ENCODE data around the gene PRRC1.

Gene PRRC1

DNA sequence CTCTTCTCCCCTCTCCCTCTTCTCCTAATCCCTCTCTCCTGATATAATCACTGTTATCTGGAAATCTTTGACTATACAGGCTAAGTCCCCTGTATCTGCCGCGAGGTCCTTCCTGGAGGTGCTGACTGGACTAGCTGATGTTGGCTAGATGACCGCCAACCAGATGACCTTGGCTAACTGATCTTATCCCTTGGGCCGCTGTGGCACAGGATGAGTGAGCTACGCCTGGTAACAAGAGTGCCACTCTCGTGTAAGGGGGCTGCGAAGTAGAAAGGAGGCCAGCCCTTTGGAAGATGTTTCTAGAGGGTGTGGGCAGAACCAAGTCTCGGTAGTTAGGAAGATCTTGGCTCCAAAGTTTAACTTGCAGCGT lies 345 bp upstream of the PRRC1 start:
- Histone ChIP-seq H3K9me3 (ENCODE audit: control extremely low read depth in 1 of 5, control insufficient read depth in 4 of 5, insufficient read depth in 2 of 5, low read depth in 1 of 5, low read length in 4 of 5) (peaks cover 0 to 14% (median 10%) of the 10 kb centered on the region in 5 experiments), H3K27me3 (replicated peaks in 2 of 5; ENCODE audit: control insufficient read depth in 4 of 5, insufficient read depth in 5 of 5, low read length in 4 of 5) (no peaks in the 10 kb centered on the region), H3K4me1 (ENCODE audit: control extremely low read depth in 1 of 4, control insufficient read depth in 4 of 4, insufficient read depth in 4 of 4, low read length in 3 of 4) (peaks cover 8 to 17% (median 15%) of the 10 kb centered on the region in 4 experiments), H3K27ac (ENCODE audit: insufficient read depth in 1 of 2, low read depth in 1 of 2, low read length in 2 of 2, poor library complexity in 1 of 2, severe bottlenecking in 2 of 2) (no peak overlapping the region), H3K4me3 (ENCODE audit: control insufficient read depth in 1 of 7, extremely low read depth in 1 of 7, insufficient read depth in 4 of 7, low read depth in 2 of 7, low read length in 6 of 7) (peak overlapping the region; percentile 50 to 98 (median 92)), H3K36me3 (ENCODE audit: control insufficient read depth in 4 of 4, insufficient read depth in 4 of 4, low read length in 3 of 4) (peaks cover 0 to 21% (median 17%) of the 10 kb centered on the region in 4 experiments)
- WGBS (ENCODE audit: insufficient coverage) = 42% methylated on average over 8 of the region's 9 CpGs
- POLR2A ChIA-PET = interaction anchor here (1.0 kb wide), 1 partner anchor 20 kb away, joined by 3 read pairs; no protein-coding TSS in a partner anchor
- no peak for DNase-seq
- CTCF ChIA-PET = no interaction called here

DNA sequence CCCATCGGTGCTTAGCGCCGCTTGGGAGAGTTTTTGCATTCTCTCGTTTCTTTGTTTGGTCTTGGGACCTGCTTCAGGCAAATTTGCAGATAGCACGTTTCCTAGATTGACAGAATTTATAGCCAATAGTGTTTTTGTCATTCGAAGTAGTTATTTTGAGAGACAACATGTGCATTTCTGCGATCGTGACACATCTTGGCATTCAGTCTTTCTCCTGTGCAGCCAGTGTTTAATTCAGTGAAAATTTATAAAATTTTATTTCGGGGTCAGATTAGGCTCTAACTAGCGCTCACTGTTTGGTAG lies 830 bp downstream of the PRRC1 start:
- peak overlapping the region; percentile 43 to 86 for H3K27ac ChIP-seq (ENCODE audit: insufficient read depth in 1 of 2, low read depth in 1 of 2, low read length in 2 of 2, poor library complexity in 1 of 2, severe bottlenecking in 2 of 2)
- peaks cover 8 to 17% (median 15%) of the 10 kb centered on the region in 4 experiments for H3K4me1 ChIP-seq (ENCODE audit: control extremely low read depth in 1 of 4, control insufficient read depth in 4 of 4, insufficient read depth in 4 of 4, low read length in 3 of 4)
- peak; percentile 52 to 81 (median 78) for DNase-seq
- WGBS (ENCODE audit: insufficient coverage) = 0% methylated on average over 8 of the region's 10 CpGs
- H3K4me3 ChIP-seq (ENCODE audit: control insufficient read depth in 1 of 7, extremely low read depth in 1 of 7, insufficient read depth in 4 of 7, low read depth in 2 of 7, low read length in 6 of 7) = peak overlapping the region; percentile 81 to 98 (median 92)
- H3K9me3 ChIP-seq (ENCODE audit: control extremely low read depth in 1 of 5, control insufficient read depth in 4 of 5, insufficient read depth in 2 of 5, low read depth in 1 of 5, low read length in 4 of 5) = peaks cover 0 to 14% (median 10%) of the 10 kb centered on the region in 5 experiments
- no peaks in the 10 kb centered on the region for H3K27me3 ChIP-seq (replicated peaks in 2 of 5; ENCODE audit: control insufficient read depth in 4 of 5, insufficient read depth in 5 of 5, low read length in 4 of 5)
- CTCF ChIA-PET = no interaction called here
- POLR2A ChIA-PET = no interaction called here
- H3K36me3 ChIP-seq (ENCODE audit: control insufficient read depth in 4 of 4, insufficient read depth in 4 of 4, low read length in 3 of 4) = peaks cover 0 to 22% (median 21%) of the 10 kb centered on the region in 4 experiments

DNA sequence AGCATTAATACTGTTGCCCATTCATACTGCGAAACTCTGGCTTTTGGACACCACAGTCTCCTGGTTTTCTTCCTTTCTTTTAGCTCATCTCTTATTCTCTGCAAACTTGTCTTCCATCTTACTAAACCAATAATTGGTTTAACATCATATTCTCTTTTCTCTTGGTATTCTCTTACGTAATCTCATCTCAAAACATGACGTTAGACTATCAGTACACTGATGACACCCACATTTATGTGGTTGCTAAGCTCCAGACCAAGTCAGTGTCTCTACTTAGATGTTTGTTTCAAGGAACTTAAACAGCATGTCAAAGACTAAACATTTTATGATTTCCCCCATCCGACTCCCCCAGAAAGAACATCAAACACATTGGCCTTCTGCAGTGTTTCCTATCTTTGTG lies 2.1 kb downstream of the PRRC1 start:
- Histone ChIP-seq H3K36me3 (ENCODE audit: control insufficient read depth in 4 of 4, insufficient read depth in 4 of 4, low read length in 3 of 4) (peaks cover 7 to 35% (median 27%) of the 10 kb centered on the region in 4 experiments), H3K27me3 (replicated peaks in 2 of 5; ENCODE audit: control insufficient read depth in 4 of 5, insufficient read depth in 5 of 5, low read length in 4 of 5) (no peaks in the 10 kb centered on the region), H3K4me1 (ENCODE audit: control extremely low read depth in 1 of 4, control insufficient read depth in 4 of 4, insufficient read depth in 4 of 4, low read length in 3 of 4) (peaks cover 8 to 17% (median 15%) of the 10 kb centered on the region in 4 experiments), H3K27ac (ENCODE audit: insufficient read depth in 1 of 2, low read depth in 1 of 2, low read length in 2 of 2, poor library complexity in 1 of 2, severe bottlenecking in 2 of 2) (no peak overlapping the region), H3K9me3 (ENCODE audit: control extremely low read depth in 1 of 5, control insufficient read depth in 4 of 5, insufficient read depth in 2 of 5, low read depth in 1 of 5, low read length in 4 of 5) (peaks cover 0 to 15% (median 10%) of the 10 kb centered on the region in 5 experiments), H3K4me3 (ENCODE audit: control insufficient read depth in 1 of 7, extremely low read depth in 1 of 7, insufficient read depth in 4 of 7, low read depth in 2 of 7, low read length in 6 of 7) (peak overlapping the region in 1 of 7 experiments; percentile 8)
- WGBS (ENCODE audit: insufficient coverage) = 75% methylated on average over 4 of the region's 4 CpGs
- ChIA-PET POLR2A (interaction anchor here (0.6 kb wide), 1 partner anchor 1072 kb away, joined by 7 read pairs; no protein-coding TSS in a partner anchor), CTCF (no interaction called here)
- no peak for DNase-seq

DNA sequence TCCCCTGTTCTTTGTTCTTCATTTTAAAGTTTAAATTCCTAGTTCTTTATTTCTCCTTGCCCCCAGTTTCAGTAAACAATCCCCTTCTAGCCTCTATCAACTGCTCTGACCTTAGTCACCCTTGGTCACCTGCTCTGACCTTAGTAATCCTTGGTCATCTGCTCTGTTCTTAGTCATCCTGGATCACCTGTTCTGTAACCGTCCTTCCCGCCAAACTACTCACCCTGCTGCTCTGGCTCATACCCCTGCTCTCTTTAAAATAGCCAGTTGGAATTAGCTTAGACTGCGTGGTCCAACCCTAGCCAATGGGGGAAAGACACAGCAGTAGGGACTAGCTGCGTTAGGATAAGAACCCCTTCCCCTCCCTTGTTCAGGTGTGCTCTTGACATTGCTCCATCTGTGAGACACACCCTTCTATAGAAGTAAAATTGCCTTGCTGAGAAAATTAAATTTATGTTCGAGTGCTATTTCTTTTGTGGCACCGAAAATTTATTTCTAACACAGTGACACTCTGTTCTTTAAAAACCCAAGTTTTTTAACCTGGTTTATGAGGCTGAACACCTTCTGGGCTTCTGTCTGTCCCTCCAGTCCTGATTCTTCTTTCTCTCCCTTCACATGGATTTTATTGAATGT lies 3.8 kb downstream of the PRRC1 start:
- ChIA-PET CTCF (interaction anchor here (0.7 to 1.5 kb wide), 2 partner anchors 16 to 29 kb away, joined by 3 read pairs; no protein-coding TSS in a partner anchor), POLR2A (no interaction called here)
- Histone ChIP-seq H3K27ac (ENCODE audit: insufficient read depth in 1 of 2, low read depth in 1 of 2, low read length in 2 of 2, poor library complexity in 1 of 2, severe bottlenecking in 2 of 2) (no peak overlapping the region), H3K9me3 (ENCODE audit: control extremely low read depth in 1 of 5, control insufficient read depth in 4 of 5, insufficient read depth in 2 of 5, low read depth in 1 of 5, low read length in 4 of 5) (peaks cover 0 to 17% (median 10%) of the 10 kb centered on the region in 5 experiments), H3K4me1 (ENCODE audit: control extremely low read depth in 1 of 4, control insufficient read depth in 4 of 4, insufficient read depth in 4 of 4, low read length in 3 of 4) (peaks cover 8 to 17% (median 15%) of the 10 kb centered on the region in 4 experiments), H3K4me3 (ENCODE audit: control insufficient read depth in 1 of 7, extremely low read depth in 1 of 7, insufficient read depth in 4 of 7, low read depth in 2 of 7, low read length in 6 of 7) (no peak overlapping the region), H3K27me3 (replicated peaks in 2 of 5; ENCODE audit: control insufficient read depth in 4 of 5, insufficient read depth in 5 of 5, low read length in 4 of 5) (no peaks in the 10 kb centered on the region), H3K36me3 (ENCODE audit: control insufficient read depth in 4 of 4, insufficient read depth in 4 of 4, low read length in 3 of 4) (peaks cover 15 to 50% (median 37%) of the 10 kb centered on the region in 4 experiments)
- WGBS (ENCODE audit: insufficient coverage) = 100% methylated on average over 2 of the region's 6 CpGs
- DNase-seq = no peak

DNA sequence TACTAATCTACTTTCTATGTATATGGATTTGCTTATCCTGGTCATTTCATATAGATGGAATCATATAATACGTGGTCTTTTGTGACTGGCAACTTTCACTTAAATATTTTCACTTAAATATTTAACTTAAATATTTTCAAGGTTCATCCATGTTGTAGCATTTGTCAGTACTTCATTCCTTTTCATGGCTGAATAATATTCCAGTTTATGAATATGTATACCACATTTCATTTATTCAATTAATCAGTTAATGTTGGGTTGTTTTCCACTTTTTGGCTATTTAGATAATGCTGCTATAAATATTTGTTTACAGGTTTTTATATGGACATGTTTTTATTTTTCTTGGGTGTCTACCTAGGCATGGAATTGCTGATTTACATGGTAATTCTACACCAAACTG lies 7.7 kb downstream of the PRRC1 start:
- CTCF ChIA-PET = interaction anchor here (1.2 kb wide), 1 partner anchor 12 kb away, joined by 4 read pairs; no protein-coding TSS in a partner anchor
- no peak for DNase-seq
- Histone ChIP-seq H3K27me3 (replicated peaks in 2 of 5; ENCODE audit: control insufficient read depth in 4 of 5, insufficient read depth in 5 of 5, low read length in 4 of 5) (no peaks in the 10 kb centered on the region), H3K36me3 (ENCODE audit: control insufficient read depth in 4 of 4, insufficient read depth in 4 of 4, low read length in 3 of 4) (peaks cover 19 to 73% (median 53%) of the 10 kb centered on the region in 4 experiments), H3K4me3 (ENCODE audit: control insufficient read depth in 1 of 7, extremely low read depth in 1 of 7, insufficient read depth in 4 of 7, low read depth in 2 of 7, low read length in 6 of 7) (no peak overlapping the region), H3K9me3 (ENCODE audit: control extremely low read depth in 1 of 5, control insufficient read depth in 4 of 5, insufficient read depth in 2 of 5, low read depth in 1 of 5, low read length in 4 of 5) (peaks cover 0 to 17% (median 10%) of the 10 kb centered on the region in 5 experiments), H3K4me1 (ENCODE audit: control extremely low read depth in 1 of 4, control insufficient read depth in 4 of 4, insufficient read depth in 4 of 4, low read length in 3 of 4) (no peaks in the 10 kb centered on the region), H3K27ac (ENCODE audit: insufficient read depth in 1 of 2, low read depth in 1 of 2, low read length in 2 of 2, poor library complexity in 1 of 2, severe bottlenecking in 2 of 2) (no peak overlapping the region)
- POLR2A ChIA-PET = no interaction called here
- WGBS (ENCODE audit: insufficient coverage) = no CpG with 5 or more reads among the region's 1 CpG

DNA sequence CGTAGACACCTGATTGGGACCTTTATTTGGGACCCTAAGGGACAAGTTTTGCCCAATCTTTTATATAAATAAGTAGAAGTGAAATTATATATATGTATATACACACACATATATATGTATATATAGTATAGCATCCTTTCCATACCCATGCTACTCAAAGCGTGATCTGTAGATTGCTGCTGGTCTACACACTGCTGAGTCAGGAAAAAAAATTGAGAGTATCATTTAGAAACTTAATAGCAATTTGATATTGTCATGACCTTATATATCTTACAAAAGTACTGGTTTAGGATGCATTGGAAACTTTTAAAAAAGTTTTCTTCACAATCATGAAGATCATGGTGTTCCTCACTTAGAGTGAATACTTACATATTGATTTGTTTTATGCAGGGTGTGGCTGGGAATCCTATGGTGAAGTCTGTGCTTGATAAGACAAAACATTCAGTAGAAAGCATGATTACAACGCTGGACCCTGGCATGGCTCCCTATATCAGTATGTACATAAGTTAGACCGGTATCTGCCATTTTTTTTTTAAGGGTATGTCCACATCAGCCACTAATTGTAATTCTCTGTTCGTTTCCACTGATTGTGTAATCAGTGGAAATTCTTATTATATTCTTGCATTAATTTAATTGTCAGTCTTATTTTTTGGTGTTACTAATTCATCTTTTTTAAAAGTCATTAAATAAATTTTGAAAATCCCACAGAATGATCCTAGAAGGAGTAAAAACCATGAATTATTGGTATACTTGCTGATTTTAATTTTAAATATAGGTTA lies 12.7 kb downstream of the PRRC1 start:
- H3K9me3 ChIP-seq (ENCODE audit: control extremely low read depth in 1 of 5, control insufficient read depth in 4 of 5, insufficient read depth in 2 of 5, low read depth in 1 of 5, low read length in 4 of 5) = no peaks in the 10 kb centered on the region
- H3K27ac ChIP-seq (ENCODE audit: insufficient read depth in 1 of 2, low read depth in 1 of 2, low read length in 2 of 2, poor library complexity in 1 of 2, severe bottlenecking in 2 of 2) = no peak overlapping the region
- H3K36me3 ChIP-seq (ENCODE audit: control insufficient read depth in 4 of 4, insufficient read depth in 4 of 4, low read length in 3 of 4) = peaks cover 19 to 81% (median 55%) of the 10 kb centered on the region in 4 experiments
- no peak for DNase-seq
- H3K27me3 ChIP-seq (replicated peaks in 2 of 5; ENCODE audit: control insufficient read depth in 4 of 5, insufficient read depth in 5 of 5, low read length in 4 of 5) = no peaks in the 10 kb centered on the region
- WGBS (ENCODE audit: insufficient coverage) = 100% methylated on average over 1 of the region's 5 CpGs
- H3K4me1 ChIP-seq (ENCODE audit: control extremely low read depth in 1 of 4, control insufficient read depth in 4 of 4, insufficient read depth in 4 of 4, low read length in 3 of 4) = no peaks in the 10 kb centered on the region
- ChIA-PET POLR2A (no interaction called here), CTCF (no interaction called here)
- no peak overlapping the region for H3K4me3 ChIP-seq (ENCODE audit: control insufficient read depth in 1 of 7, extremely low read depth in 1 of 7, insufficient read depth in 4 of 7, low read depth in 2 of 7, low read length in 6 of 7)

DNA sequence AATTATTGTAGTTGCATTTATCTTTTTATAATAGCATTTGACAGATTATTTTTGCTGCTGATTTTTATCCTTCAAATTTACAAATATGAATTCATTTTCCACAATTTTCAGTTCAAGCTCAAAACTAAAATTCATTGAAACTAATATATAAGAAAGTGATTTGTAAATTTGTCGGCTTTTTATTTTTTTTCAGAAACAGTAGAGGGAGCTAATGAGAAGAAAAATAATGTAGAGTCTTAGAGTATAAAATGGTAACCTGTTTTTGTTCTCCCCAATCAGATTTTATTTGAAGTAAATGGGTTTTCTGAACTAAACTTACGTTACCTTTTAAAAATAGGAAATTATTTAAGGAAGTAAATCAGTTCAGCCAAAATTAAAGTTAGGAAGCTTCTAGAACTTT lies 19.2 kb downstream of the PRRC1 start:
- Histone ChIP-seq H3K9me3 (ENCODE audit: control extremely low read depth in 1 of 5, control insufficient read depth in 4 of 5, insufficient read depth in 2 of 5, low read depth in 1 of 5, low read length in 4 of 5) (peaks cover 0 to 11% (median 6%) of the 10 kb centered on the region in 5 experiments), H3K27ac (ENCODE audit: insufficient read depth in 1 of 2, low read depth in 1 of 2, low read length in 2 of 2, poor library complexity in 1 of 2, severe bottlenecking in 2 of 2) (no peak overlapping the region), H3K27me3 (replicated peaks in 2 of 5; ENCODE audit: control insufficient read depth in 4 of 5, insufficient read depth in 5 of 5, low read length in 4 of 5) (no peaks in the 10 kb centered on the region), H3K36me3 (ENCODE audit: control insufficient read depth in 4 of 4, insufficient read depth in 4 of 4, low read length in 3 of 4) (peaks cover 19 to 84% (median 52%) of the 10 kb centered on the region in 4 experiments), H3K4me3 (ENCODE audit: control insufficient read depth in 1 of 7, extremely low read depth in 1 of 7, insufficient read depth in 4 of 7, low read depth in 2 of 7, low read length in 6 of 7) (no peak overlapping the region), H3K4me1 (ENCODE audit: control extremely low read depth in 1 of 4, control insufficient read depth in 4 of 4, insufficient read depth in 4 of 4, low read length in 3 of 4) (no peaks in the 10 kb centered on the region)
- peak; percentile 16 to 44 (median 42) for DNase-seq
- no CpG with 5 or more reads among the region's 2 CpGs for WGBS (ENCODE audit: insufficient coverage)
- ChIA-PET POLR2A (interaction anchor here (1.5 kb wide), 1 partner anchor 19 kb away, joined by 3 read pairs; the partner anchor contains the start of gene PRRC1), CTCF (interaction anchor here (0.7 to 1.6 kb wide), 5 partner anchors 12 to 28 kb away, joined by 3 to 4 read pairs (median 4); no protein-coding TSS in a partner anchor)

Measured in common myeloid progenitor, CD34-positive (primary cell).